Stimulated activated CD4-positive, alpha-beta T cell treated with anti-CD3 and anti-CD28 coated beads, Interleukin-12 subunit alpha, Interleukin-12 subunit beta, amount 100 ng/mL, for 24 hours (primary cell): Measurements from ENCODE around the gene ARL10.
A peak's percentile ranks its signal among the peaks of the same experiment; 100 is the strongest.

Experiments
- DNase-seq, 2 experiments: peaks; one replicate each; pipeline ENCODE4 v3.0.0-alpha.2; 2020; ENCODE audit warnings: low read depth in 2 of 2

The ARL10 gene

GRCh38 chr5:176361437-176362232 lies 3.7 kb upstream of the ARL10 start, which contains the start of gene KIAA1191:
KIAA1191 (minus strand) TSS chr5:176361764; CDS start chr5:176359508, 2,256 bp downstream.
- peak; percentile 80 to 94 for DNase-seq

GRCh38 chr5:176362233-176362490 lies 3.1 kb upstream of the ARL10 start:
- DNase-seq = no peak

DNA sequence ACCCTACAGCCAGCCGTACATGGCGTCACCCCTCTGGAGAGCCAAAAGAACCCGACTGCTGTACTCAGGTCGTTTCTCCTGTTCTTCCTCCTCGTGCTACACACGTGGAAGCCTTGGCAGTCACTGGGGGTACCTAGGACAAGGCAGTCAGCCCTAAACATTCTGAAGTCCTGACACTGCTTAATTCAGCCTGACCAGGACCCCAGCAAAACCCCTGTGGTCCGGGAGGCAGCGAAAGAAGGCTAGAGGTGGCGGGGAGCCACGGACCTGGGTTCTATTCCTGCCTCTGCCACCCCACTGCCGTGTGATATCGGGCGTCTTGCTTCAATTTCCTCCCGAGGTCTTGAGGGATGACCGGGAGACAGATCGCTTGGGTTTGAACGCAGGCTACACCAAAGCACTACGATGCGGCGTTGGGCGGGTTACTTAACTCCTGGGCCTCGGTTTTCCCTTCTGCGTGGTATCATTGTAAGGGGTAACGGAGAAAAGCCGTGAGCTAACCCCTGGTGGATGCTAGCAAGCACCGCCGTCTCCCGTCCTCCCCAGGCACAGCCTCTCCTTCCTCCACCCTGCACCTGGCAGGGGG lies 429 bp upstream of the ARL10 start:
- no peak for DNase-seq

GRCh38 chr5:176366232-176366894 lies 1.1 kb downstream of the ARL10 start:
- no peak for DNase-seq

DNA sequence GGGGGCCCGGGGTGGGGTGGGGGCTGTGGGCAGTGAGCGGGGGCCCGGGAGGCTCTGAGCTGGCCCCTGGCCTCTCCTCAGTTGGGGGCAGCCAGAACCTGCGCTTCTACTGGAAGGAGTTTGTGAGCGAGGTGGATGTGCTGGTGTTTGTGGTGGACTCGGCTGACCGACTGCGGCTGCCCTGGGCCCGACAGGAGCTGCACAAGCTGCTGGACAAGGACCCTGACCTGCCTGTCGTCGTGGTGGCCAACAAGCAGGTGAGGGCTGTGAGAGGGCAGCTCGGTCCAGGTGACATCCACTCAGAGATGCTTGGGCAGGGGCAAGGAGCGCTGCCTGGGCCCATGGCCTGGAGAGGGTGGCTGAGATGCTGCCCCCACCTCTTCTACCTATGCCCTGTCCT lies 3.4 kb downstream of the ARL10 start:
- DNase-seq = no peak

DNA sequence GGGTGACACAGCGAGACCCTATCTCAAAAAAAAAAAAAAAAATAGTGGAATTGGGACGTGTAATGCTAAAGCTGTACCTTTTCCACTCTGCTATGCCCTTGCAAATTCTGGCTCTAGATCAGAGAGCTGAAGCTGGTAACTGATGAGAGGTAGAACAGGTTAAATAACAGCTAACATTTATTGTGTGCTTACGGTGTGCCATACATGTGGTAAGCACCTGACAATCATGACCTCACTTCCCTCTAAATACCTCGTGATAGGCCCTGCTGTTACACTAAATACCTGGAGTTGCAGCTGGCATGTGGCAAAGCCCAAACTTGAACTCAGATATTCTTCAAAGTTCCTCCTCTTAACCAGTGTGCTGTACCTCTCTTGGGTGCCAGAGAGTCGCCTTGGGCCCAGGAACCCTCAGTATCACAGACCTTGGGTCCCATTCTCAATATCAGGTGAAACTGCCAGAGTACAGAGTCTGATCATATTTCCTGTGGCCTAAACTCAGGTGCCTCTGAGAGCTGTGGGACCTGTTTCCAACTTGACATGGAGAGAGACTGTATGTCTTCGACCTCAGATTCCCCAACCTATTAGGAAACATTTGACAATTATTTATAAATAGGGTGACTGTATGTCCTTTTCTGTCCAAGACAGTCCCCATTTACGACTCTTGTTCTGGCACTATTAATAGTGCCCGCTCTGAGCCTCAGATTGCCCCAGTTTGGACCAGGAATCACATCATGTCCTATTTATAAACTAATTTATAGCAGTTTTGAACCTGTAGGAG lies 4.8 kb downstream of the ARL10 start:
- no peak for DNase-seq

GRCh38 chr5:176371621-176372539 lies 6.6 kb downstream of the ARL10 start:
- no peak for DNase-seq

DNA sequence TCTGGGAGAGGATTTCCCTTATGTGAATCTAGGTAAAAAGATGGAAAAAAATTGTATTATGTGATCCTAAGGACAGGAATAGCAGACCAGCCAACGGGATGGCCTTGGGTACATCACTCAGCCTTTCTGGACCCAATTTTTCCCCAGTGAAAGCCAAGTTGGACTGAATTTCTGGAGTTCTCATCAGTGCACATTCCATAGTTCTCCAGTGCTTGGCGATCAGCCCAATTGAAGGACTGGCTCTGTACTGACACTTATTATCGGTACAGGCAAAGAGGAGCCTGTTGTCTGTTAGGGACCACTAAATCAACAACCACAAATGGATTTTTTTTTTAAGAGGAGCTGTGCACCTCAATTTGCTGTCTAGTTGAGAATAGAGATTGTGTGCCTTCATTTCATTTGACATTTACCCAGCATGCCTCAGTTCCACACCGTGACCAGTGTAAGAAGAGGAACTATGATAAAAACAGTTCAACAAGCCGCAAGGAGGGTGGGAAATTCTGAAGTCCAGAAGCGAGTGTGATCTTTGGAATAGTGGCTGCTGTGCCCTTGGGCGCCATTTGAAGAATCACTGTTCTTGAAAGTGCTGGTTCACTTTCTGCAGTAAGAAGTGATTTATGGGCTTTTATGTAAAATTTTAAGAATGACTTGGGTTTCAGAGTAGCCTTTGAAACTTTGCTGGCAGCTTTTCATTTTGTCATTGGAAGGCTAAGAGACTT lies 8.0 kb downstream of the ARL10 start:
- DNase-seq = no peak

DNA sequence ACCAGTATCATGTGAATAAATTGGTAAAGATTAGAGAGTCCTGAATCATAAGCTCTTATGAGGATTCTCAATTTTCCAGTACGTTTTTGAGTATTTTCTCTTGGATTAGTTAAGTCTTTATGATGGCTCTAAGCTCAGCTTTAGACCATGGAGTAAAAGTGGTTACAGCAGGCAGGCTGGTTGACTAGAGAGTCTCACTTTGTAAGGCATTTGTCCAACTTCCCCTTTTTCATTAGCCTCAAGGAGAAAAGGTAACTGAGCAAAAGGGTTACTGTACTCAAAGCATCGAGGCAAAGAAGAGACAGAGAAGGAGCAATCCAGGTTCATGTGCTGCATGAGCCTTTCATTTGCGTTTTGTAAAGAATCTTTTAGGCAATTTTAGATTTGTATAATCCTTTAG lies 14.6 kb downstream of the ARL10 start:
- no peak for DNase-seq

DNA sequence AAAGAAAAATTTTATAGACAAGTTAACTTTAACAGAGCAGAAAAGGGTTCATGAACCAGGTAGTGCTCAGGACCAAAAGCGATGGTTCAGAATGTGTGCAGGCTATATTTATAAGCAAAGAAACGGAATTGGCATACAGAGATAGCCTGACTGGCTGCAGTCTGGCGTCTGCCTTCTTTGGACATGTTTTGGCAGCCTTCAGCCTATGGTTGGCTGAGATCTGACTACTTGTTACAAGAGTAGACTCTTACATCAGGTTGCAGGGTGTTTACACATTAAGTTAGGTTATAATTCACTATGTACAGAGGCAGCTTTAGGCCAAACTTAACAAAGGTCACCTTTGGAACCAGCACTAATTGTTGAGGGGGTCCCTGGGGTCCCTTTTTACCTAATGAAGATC lies 16.1 kb downstream of the ARL10 start:
- no peak for DNase-seq

DNA sequence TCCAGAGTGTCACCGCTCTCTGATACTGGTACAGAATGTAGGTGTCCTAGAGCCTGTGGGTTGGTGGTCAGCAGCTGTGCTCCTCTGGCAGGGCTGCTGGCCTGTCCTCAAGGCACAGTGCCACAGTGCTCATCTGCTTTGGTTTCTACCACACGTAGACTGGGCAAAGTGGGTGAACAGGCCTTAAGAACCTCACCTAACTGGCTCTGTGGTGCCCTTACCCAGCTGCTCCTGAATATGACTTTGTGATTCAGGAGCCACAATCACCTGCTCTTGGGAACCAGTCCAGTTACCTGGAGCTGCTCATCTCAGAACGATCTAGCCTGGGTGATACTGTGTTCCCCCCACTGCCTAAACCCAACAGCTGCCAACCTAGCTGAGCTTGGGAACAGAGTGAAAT lies 16.7 kb downstream of the ARL10 start:
- DNase-seq = no peak

DNA sequence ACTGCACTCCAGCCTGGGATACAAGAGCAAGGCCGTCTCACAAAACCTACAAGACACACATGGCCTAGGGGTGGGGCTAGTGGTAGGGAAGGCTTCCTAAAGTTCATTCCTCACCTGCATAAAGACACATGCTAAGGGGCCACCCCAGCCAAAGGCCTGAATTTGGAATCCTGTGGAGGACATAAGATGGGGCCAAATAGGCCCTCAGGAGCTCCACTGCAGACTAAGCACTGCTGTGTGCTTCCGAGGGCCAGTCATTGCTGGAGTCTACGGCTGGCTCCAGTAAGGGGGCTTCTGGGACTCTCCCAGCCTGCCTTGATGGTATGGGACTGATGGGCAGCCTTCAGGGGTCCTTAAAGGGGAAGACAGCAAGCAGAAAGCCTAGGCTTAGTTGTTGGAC lies 17.4 kb downstream of the ARL10 start:
- DNase-seq = no peak

DNA sequence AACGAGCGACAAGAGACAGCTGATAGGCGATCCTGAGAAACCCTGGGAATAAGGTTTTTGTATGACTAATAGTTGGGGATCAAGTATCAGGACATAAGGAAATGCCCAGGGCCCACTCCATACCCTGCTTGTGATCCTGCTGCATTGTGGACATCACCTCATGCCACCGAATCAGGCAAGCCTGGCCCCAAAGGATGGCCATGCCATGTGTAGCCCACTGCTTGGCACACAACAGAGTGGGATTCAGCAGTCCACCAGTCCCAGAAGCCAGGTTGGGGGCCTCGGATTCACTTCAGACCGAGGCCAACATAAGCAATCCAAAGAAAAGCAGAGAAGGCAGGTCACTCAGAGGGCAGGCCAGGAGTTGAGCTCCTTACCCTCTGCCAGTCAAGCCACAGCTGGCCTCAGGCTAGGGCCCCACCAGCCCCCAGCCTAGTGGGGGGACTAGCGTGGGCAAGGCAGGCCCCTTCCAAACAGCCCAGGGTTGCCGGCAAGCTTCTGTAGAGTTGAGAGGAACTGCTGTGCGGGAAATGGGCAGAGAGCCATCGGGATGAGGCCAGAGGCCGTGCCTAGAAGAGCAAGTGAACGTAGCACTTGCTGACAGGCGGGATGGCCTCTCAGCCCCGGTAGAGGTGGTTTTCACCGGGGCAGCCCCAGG lies 18.1 kb downstream of the ARL10 start:
- DNase-seq = no peak

DNA sequence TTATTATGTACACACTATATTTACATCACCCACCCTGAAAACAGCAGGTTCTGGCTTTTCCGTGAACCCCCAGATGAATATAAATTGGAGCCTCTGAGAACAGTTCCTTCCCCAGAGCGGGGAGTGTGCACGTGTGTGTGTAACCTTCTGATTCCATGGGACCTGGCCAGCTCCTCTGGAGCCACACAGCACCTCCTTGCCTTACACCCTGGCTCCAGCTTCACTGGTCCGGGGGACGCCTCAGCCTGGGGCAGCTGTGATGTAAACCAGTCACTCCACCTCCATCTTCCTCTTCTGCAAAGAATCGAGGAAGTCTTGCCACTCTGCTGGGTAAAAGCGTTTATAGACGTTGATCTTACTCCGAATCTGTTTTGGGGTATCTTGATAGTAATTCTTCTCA lies 18.7 kb downstream of the ARL10 start:
- no peak for DNase-seq

DNA sequence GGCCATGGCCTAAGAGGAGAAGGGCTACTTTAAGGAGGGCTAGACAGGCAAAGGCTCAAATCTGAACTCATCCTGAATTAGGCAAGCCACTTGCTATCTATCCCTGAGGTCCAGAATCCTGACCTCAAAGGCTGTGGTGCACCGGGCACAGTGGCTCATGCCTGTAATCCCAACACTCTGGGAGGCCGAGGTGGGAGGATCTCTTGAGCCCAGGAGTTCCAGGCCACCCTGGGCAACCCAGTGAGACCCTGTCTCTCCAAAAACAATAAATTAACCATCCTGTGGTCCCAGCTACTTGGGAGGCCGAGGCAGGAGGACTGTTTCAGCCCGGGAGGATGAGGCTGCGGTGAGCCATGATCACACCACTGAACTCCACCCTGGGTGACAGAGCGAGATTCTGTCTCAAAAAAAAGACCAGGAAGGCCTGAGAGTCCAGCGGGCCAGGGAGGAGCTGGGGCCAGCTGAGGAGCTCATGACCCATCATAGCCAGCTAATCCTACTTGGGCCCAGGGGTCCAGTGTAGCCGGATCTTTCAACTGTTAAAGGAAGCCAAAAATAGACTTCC lies 19.2 kb downstream of the ARL10 start:
- DNase-seq = no peak

- no peak for DNase-seq
These were observed 19.7 kb downstream of the ARL10 start for GRCh38 chr5:176384991-176385390.

DNA sequence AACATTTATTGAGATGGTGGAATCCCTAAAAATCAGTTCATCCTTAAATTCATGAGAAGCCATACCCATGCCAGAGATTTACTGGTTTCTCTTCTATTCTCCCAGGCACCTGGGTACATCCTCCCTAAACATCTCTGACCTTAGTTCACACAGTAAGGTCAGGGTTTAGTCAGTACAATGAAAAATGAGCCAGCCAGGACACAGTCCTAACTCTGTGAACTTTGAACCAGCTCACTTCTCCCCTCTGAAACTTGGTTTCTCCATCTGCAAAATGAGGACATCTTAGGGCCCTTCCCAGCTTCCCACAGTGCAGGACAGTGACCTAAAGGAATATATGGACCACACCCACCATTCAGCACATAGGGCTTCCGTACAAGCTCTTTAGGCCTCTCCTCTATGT lies 21.2 kb downstream of the ARL10 start:
- no peak for DNase-seq

DNA sequence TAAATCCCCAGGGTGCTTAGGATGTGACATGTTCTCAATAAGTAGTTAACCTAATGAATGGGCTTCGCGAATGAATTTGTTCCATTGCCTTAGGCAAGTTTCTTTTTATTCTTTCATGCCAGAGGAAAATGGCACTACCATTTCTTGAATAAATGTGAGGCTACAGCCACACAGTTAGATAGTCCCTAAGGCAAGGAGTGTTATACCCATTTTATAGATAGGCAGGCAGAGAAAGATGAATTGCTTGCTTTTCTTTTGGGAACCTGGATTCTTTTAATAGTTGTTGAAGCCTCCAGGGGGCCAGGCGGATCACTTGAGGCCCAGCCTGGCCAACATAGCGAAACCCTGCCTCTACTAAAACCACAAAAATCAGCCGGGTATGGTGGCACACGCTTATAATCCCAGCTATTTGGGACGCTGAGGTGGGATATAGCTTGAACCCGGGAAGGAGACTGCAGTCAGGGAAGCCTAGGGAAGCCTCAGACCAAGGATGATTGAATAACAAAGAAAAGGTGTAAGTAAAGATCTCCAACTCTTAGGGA lies 22.2 kb downstream of the ARL10 start:
- no peak for DNase-seq

GRCh38 chr5:176388003-176388443 lies 22.7 kb downstream of the ARL10 start:
- no peak for DNase-seq
